ENCODE data around the gene PIP5K1A.

- no peak for TF ChIP-seq SP2 (tag by site-specific recombination; IDR thresholded peaks at IDR 0.05)
- TF ChIP-seq, protein P1, sequence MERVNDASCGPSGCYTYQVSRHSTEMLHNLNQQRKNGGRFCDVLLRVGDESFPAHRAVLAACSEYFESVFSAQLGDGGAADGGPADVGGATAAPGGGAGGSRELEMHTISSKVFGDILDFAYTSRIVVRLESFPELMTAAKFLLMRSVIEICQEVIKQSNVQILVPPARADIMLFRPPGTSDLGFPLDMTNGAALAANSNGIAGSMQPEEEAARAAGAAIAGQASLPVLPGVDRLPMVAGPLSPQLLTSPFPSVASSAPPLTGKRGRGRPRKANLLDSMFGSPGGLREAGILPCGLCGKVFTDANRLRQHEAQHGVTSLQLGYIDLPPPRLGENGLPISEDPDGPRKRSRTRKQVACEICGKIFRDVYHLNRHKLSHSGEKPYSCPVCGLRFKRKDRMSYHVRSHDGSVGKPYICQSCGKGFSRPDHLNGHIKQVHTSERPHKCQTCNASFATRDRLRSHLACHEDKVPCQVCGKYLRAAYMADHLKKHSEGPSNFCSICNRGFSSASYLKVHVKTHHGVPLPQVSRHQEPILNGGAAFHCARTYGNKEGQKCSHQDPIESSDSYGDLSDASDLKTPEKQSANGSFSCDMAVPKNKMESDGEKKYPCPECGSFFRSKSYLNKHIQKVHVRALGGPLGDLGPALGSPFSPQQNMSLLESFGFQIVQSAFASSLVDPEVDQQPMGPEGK (tag by site-specific recombination; IDR thresholded peaks at IDR 0.05): no peak
- no peak for TF ChIP-seq CTCF (tag by site-specific recombination; IDR thresholded peaks at IDR 0.05)
- no peak for TF ChIP-seq ZNF112 (tag by site-specific recombination; IDR thresholded peaks at IDR 0.05)
- TF ChIP-seq, protein P2, sequence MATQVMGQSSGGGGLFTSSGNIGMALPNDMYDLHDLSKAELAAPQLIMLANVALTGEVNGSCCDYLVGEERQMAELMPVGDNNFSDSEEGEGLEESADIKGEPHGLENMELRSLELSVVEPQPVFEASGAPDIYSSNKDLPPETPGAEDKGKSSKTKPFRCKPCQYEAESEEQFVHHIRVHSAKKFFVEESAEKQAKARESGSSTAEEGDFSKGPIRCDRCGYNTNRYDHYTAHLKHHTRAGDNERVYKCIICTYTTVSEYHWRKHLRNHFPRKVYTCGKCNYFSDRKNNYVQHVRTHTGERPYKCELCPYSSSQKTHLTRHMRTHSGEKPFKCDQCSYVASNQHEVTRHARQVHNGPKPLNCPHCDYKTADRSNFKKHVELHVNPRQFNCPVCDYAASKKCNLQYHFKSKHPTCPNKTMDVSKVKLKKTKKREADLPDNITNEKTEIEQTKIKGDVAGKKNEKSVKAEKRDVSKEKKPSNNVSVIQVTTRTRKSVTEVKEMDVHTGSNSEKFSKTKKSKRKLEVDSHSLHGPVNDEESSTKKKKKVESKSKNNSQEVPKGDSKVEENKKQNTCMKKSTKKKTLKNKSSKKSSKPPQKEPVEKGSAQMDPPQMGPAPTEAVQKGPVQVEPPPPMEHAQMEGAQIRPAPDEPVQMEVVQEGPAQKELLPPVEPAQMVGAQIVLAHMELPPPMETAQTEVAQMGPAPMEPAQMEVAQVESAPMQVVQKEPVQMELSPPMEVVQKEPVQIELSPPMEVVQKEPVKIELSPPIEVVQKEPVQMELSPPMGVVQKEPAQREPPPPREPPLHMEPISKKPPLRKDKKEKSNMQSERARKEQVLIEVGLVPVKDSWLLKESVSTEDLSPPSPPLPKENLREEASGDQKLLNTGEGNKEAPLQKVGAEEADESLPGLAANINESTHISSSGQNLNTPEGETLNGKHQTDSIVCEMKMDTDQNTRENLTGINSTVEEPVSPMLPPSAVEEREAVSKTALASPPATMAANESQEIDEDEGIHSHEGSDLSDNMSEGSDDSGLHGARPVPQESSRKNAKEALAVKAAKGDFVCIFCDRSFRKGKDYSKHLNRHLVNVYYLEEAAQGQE (tag by site-specific recombination; IDR thresholded peaks at IDR 0.05): no peak
Observed at GRCh38 chr1:151243683-151244216, 45.4 kb downstream of the PIP5K1A start.
